Neural progenitor cell (in vitro differentiated cells): ENCODE measurements around the gene NCDN.

ENCODE experiments used
- EZH2 ChIP-seq: fragments of 200-600 bp; sonication (generic); IDR thresholded peaks from 2 replicates; pipeline ENCODE4 v1.6.1; 2017; ENCODE audit warnings: antibody characterized with exemption, mild to moderate bottlenecking, moderate library complexity
- EZH2phosphoT487 ChIP-seq: fragments of 200-600 bp; sonication (generic); IDR thresholded peaks from 2 replicates; pipeline ENCODE4 v1.6.1; 2017; ENCODE audit warnings: antibody characterized with exemption
- TF ChIP-seq, protein P1 (sequence below): fragments of 200-600 bp; sonication (generic); IDR thresholded peaks from 2 replicates; pipeline ENCODE4 v1.5.1; 2017; ENCODE audit warnings: antibody characterized with exemption, mild to moderate bottlenecking

- TF ChIP-seq, protein P1, sequence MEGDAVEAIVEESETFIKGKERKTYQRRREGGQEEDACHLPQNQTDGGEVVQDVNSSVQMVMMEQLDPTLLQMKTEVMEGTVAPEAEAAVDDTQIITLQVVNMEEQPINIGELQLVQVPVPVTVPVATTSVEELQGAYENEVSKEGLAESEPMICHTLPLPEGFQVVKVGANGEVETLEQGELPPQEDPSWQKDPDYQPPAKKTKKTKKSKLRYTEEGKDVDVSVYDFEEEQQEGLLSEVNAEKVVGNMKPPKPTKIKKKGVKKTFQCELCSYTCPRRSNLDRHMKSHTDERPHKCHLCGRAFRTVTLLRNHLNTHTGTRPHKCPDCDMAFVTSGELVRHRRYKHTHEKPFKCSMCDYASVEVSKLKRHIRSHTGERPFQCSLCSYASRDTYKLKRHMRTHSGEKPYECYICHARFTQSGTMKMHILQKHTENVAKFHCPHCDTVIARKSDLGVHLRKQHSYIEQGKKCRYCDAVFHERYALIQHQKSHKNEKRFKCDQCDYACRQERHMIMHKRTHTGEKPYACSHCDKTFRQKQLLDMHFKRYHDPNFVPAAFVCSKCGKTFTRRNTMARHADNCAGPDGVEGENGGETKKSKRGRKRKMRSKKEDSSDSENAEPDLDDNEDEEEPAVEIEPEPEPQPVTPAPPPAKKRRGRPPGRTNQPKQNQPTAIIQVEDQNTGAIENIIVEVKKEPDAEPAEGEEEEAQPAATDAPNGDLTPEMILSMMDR = no peak
- TF ChIP-seq EZH2 = no peak
- no peak for TF ChIP-seq EZH2phosphoT487
Measured at GRCh38 chr1:35556484-35557117, 998 bp upstream of the NCDN start.
